CD4-positive, alpha-beta T cell treated with Interleukin-6 at 100 ng/mL for 8 hours (primary cell): Measurements from ENCODE around the gene STK25.

Experiments used
- DNase-seq: peaks from one replicate; pipeline ENCODE4 v3.0.0-alpha.2; 2020; ENCODE audit warnings: mixed read lengths, low spot score

Gene STK25

DNA sequence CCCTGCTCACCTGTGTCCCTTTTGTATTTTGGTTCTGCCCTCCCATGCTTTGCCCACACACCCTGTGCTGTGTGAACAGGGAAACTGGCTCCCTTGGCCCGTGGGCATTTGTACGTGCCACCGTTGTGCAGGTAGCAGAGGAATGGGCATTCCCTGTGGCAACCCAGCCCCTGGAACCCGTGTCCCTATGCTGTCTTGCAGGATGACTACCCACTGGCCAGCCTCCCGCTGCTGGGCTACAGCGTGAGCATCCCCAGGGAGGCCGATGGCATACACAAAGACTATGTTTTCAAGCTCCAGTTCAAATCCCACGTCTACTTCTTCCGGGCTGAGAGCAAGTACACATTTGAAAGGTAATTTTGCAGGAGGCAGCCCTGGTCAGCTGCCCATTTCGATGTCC, 15.3 kb downstream of the STK25 start:
- DNase-seq = no peak

DNA sequence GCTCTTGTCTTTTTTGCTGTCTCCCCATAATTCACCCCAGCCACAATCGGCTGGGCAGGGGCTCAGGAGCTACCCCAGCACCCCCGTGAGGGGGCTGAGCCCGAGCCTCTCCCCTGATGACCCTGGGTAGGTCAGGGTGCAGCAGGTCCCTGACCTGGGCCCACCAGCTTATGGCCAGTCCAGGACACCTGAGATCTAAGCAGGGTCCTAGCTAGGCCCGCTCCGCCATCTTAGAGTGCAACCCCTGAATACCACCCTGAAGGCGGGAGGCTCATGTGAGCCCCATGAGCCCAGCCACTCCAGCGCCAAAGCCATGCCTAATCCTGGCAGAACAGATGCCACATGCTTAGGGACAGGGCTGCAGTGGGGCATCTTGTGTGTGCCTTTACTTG, 16.2 kb downstream of the STK25 start:
- DNase-seq = no peak

- DNase-seq = no peak
Observed at GRCh38 chr2:241491549-241492173, 16.7 kb downstream of the STK25 start.

GRCh38 chr2:241490825-241491506, 17.4 kb downstream of the STK25 start:
- no peak for DNase-seq

GRCh38 chr2:241489733-241490680, 18.4 kb downstream of the STK25 start:
- DNase-seq = no peak

DNA sequence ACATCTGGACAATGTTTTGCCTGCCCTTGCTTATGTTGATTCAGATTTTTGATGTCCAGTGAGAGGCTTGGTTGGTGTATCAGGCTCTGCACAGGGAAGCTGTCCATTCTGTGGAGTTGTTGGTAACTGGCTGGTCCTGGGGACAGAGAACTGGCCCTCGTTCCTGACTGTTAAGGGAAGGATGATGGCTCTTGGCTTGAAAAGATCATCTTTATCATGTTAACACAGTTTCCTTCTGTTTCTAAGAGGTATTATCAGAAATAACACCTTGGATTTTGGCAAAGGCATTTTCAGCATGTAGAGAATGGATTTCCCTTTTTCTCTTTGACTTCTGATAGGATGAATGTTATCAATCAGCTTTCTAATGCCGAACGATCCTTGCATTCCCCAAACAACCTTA, 19.3 kb downstream of the STK25 start:
- no peak for DNase-seq

- no peak for DNase-seq
Observed at GRCh38 chr2:241485172-241485911, 23.0 kb downstream of the STK25 start.

GRCh38 chr2:241483305-241483704, 25.1 kb downstream of the STK25 start:
- DNase-seq = no peak

- DNase-seq = no peak
Observed at GRCh38 chr2:241482126-241482955, 26.0 kb downstream of the STK25 start.

- DNase-seq = no peak
Observed at GRCh38 chr2:241481687-241482086, 26.7 kb downstream of the STK25 start.

- DNase-seq = no peak
Observed at GRCh38 chr2:241479026-241479898, 29.1 kb downstream of the STK25 start.

GRCh38 chr2:241478166-241478565, 30.2 kb downstream of the STK25 start:
- no peak for DNase-seq

DNA sequence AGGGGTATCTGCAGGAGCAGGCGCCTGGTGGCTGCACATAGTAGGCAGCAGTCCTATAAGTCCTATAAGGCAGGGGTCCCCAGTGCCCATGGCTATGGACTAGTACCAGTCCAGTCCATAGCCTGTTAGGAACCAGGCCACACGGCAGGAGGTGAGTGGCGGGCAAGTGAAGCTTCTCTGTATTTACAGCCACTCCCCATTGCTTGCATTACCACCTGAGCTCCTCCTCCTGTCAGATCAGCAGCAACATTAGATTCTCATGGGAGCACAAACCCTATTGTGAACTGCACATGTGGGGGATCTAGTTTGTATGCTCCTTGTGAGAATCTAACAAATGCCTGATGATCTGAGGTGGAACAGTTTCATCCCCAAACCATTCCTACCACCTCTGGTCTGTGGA, 33.1 kb downstream of the STK25 start:
- no peak for DNase-seq

- DNase-seq = no peak
Observed at GRCh38 chr2:241473399-241473798, 35.0 kb downstream of the STK25 start.

DNA sequence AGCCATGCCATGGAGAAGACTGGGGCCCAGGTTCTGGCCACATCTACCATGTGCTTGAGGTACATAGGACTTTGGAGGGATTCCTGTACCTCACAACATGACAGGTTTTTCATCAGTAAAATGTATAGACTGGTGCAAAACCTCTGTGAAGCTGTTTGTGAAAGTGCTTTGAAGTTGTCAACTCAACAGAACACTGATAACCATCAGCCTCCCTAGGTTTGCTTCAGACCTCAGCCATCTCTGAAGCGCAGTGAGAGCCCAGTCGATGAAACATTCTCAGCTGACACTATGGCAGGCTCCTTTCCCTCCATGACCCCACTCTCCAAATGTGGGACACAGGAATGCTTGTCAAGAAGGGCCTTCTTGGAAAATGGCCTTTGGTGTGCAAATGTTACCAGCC, 38.6 kb downstream of the STK25 start:
- DNase-seq = no peak

- no peak for DNase-seq
Observed at GRCh38 chr2:241468476-241468781, 40.0 kb downstream of the STK25 start.

- DNase-seq = no peak
Observed at GRCh38 chr2:241467777-241468475, 40.5 kb downstream of the STK25 start.

GRCh38 chr2:241466230-241466629, 42.2 kb downstream of the STK25 start:
- no peak for DNase-seq

- DNase-seq = no peak
Observed at GRCh38 chr2:241465543-241465942, 42.8 kb downstream of the STK25 start.
